HG03460 (cell line): ENCODE results near the gene PHF8.

Source experiments
- ATAC-seq: cut with Tn5 transposase; IDR thresholded peaks from one replicate; pipeline ENCODE4 v1.9.1; 2021; ENCODE audit not compliant: unreplicated experiment

The PHF8 gene

DNA sequence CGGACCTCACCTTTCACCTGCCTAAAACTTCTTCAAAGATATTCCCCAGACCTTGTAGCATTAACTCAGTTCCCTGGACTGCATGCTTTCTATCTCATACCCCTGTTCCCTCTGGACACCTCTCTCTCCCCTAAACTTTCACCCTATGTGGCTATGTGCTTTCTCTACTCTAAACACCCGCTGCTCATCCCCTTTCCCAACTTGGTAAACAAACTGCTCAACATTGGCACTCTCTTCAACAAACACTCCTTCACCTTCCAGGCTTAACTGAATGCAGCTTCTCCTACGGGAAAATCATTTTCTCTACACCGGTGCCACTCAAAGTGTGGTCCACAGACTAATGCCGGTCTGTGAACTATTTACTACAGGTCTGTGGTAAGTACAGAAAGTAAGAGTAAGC, 19.9 kb downstream of the PHF8 start:
- ATAC-seq = no peak

GRCh38 chrX:54012830-54013500, 31.3 kb downstream of the PHF8 start:
- ATAC-seq = no peak

- no peak for ATAC-seq
These were observed 36.6 kb downstream of the PHF8 start for GRCh38 chrX:54007682-54008081.

DNA sequence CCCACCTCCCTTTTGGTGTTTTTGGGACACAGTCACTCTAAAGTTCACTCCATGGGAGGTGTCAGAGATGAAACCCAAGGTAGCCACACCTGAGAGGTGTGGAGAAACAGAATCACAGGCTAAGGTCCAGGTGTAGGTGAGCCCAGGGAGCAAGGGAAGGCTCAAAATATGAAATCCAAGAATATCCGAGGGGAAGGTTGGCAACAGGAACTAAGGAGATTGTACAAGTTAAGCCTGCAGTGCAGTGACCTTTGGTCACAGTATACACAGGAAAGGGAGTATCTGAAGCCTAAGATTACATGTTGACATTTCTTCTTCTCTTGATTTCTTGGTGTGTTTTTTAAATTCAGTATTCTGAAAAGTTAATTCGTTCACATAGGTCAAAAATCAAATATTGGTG, 46.5 kb downstream of the PHF8 start:
- ATAC-seq = no peak

DNA sequence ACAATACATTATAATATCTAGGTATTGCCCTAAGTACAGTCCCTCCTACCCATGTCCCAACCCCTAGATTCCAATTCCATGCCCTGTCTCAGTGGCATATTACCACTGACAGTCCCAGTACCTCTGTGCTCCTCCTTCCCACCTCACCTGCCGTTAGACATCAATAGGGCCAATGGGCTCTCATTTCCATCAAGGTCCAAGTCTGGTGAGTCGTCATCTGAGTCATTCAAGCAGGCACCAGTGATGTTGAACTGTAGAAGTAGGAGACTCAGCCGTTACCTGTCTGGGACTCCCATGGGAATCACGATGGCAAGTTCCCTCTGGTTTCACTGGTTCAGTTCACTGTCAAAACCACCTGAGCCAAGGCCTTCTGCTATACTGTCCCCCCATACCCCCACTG, 51.7 kb downstream of the PHF8 start:
- no peak for ATAC-seq

DNA sequence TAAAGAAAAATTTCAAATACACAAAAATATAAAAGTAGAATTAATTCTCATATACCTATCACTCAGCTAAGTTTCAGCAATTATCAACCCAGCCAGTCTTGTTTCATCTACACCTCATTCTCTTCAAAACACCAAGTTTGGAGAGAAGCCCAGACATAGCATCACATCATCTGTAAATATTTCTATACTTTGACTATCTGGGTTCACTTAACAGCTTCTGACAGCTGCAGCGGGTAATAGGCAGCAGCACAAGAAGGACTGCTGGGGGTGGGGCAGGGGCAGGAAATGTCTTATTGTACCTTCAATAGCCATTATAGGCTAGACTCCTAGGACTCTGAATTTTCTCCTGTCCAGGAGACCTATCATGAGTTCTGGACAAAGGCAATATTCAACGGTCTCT, 54.1 kb downstream of the PHF8 start:
- no peak for ATAC-seq

GRCh38 chrX:53984895-53985294, 59.4 kb downstream of the PHF8 start:
- ATAC-seq = no peak

- no peak for ATAC-seq
These were observed 69.7 kb downstream of the PHF8 start for GRCh38 chrX:53974529-53974928.

DNA sequence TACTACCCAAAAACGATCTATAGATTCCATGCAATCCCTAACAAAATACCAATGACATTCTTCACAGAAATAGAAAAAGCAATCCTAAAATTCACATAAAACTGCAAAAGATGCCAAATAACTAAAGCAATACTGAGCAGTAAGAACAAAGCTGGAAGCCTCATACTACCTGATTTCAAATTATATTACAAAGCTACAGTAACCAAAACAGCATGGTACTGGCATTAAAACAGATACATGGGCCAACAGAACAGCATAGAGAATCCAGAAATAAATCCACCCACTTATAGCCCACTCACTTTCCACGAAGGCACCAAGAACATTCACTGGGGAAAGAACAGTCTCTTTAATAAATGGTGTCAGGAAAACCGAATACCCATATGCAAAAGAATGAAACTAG, 74.7 kb downstream of the PHF8 start:
- ATAC-seq = no peak

- no peak for ATAC-seq
These were observed 94.0 kb downstream of the PHF8 start for GRCh38 chrX:53950130-53950733.

DNA sequence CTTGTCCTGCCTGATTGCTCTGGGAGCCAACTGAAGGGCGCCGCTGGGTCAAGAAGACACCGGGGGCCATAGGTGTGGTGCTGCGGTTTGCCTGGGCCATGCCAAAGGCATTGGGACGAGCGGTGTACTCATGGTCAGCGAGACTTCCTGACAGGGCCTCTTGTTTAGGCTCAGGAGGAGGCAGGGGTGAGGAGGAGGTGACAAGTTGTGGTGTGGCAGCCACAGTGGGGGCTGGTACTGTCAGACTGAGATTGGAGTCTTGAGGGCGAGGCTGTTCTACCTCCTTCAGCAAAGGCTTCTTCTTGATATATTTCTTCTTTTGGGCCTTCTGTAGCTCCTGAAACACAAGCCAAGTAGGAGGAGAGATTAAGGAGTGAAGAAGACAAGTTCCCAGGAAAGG, 104.1 kb downstream of the PHF8 start:
- ATAC-seq = no peak

DNA sequence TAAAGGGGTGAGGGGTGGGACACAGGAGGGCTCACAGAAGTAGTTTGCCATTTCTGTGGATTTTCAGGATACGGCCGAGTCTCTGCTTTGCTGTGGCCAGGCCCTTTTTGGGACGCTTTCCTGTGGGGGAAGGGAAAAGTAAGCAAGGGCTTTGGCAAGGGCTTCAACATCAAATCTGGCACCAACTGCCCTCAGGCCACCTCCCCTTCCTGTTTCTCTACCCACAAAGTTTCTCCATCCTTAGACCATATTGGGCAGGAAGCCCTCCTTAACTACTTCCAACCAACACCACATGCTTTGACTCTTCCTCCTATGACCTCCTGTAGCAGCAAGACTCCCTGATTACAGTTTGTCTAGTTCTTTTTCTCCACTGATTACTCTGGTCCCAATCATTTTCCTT, 105.1 kb downstream of the PHF8 start:
- ATAC-seq = no peak

DNA sequence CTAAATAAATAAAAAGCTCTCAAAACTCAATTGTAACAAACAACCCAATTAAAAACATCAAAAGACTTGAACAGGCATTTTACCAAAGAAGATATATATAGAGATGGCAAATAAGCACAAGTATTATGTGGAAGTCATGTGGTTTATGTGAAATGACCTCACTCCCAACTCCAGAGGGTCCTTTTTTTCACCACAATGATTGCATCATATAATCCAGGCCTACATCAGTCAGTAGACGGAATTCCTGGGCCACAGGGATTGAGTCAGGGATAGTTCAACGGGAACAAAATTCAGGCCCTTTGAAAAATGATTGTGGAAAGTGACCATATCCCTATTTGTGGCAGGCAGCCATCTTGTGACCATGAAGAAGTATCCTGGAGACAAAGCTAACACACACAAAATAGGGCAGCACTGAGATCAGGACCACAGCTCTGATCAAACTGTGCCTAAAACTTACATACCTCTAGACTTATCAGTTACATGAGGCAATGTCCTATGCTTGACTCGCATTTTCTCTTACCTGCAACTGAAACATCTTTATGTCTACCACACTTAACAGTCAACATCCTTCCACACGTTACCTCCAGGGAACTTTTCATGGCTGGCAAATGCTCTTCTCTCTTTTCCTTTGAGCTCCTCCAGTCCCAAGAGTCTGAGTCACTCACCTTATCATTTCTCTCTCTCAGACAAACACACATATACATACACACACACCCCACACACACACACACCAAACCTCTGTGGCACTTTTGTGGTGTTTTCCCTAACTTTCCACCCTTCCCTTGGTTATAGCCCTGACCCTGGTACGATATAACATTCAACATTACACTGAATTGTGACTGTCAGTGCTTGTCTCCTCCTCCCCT, 113.5 kb downstream of the PHF8 start:
- ATAC-seq = no peak

DNA sequence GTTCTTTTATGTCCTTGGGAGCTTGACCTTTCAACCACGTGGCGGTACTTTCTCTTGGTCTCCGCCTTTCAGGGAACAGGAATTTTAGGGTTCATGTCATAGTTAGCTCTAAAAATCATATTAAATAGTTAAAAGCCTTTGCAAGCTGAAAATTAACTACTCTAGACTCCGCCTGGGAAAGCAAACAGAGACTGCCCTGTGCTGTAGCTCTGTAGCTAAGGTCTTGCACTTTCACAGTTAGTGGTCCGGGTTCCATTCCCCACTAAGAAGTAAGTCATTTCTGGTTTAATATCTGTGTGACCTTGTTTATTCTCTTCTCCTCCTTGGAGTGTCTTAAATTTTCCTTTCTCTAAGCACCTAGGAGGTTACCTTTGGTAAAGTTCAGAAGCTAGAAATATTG, 118.2 kb downstream of the PHF8 start:
- no peak for ATAC-seq

GRCh38 chrX:53918702-53919101, 125.6 kb downstream of the PHF8 start:
- ATAC-seq = no peak

GRCh38 chrX:53900623-53901022, 143.7 kb downstream of the PHF8 start:
- ATAC-seq = no peak

- ATAC-seq = no peak
These were observed 149.0 kb downstream of the PHF8 start for GRCh38 chrX:53895270-53895669.
